Activated gamma-delta T cell treated with anti-CD3 and anti-CD28 coated beads, Interleukin-2, amount 50 U/mL, for 16 hours (primary cell): ENCODE data around the gene TFG.

Source experiments
- DNase-seq: peaks from one replicate; pipeline ENCODE4 v3.0.0-alpha.2; 2020; ENCODE audit warnings: low read depth

TFG gene

GRCh38 chr3:100756441-100756840 lies 47.1 kb downstream of the TFG start:
- DNase-seq, result no peak

- no peak for DNase-seq
These were observed 49.9 kb downstream of the TFG start for GRCh38 chr3:100759159-100759558.

- DNase-seq, result no peak
These were observed 50.7 kb downstream of the TFG start for GRCh38 chr3:100759950-100760349.

GRCh38 chr3:100760377-100760776 lies 51.1 kb downstream of the TFG start:
- no peak for DNase-seq

- no peak for DNase-seq
These were observed 52.1 kb downstream of the TFG start for GRCh38 chr3:100761211-100761942.

GRCh38 chr3:100761951-100762350 lies 52.7 kb downstream of the TFG start:
- DNase-seq, result no peak

GRCh38 chr3:100765437-100765975 lies 56.2 kb downstream of the TFG start:
- DNase-seq, result no peak

- DNase-seq, result no peak
These were observed 56.8 kb downstream of the TFG start for GRCh38 chr3:100766069-100766468.

- no peak for DNase-seq
These were observed 60.4 kb downstream of the TFG start for GRCh38 chr3:100769693-100770092.

- DNase-seq, result no peak
These were observed 65.9 kb downstream of the TFG start for GRCh38 chr3:100775226-100775625.

- DNase-seq, result no peak
These were observed 66.4 kb downstream of the TFG start for GRCh38 chr3:100775669-100776068.

GRCh38 chr3:100776097-100776729 lies 66.9 kb downstream of the TFG start:
- no peak for DNase-seq

GRCh38 chr3:100776746-100777145 lies 67.5 kb downstream of the TFG start:
- DNase-seq, result no peak

GRCh38 chr3:100777271-100777670 lies 68.0 kb downstream of the TFG start:
- no peak for DNase-seq

GRCh38 chr3:100779480-100779879 lies 70.2 kb downstream of the TFG start:
- no peak for DNase-seq

GRCh38 chr3:100780071-100780622 lies 70.9 kb downstream of the TFG start:
- no peak for DNase-seq

- DNase-seq, result no peak
These were observed 72.0 kb downstream of the TFG start for GRCh38 chr3:100781301-100781700.

- no peak for DNase-seq
These were observed 73.1 kb downstream of the TFG start for GRCh38 chr3:100782348-100782747.

- DNase-seq, result no peak
These were observed 73.6 kb downstream of the TFG start for GRCh38 chr3:100782906-100783305.

- no peak for DNase-seq
These were observed 74.3 kb downstream of the TFG start for GRCh38 chr3:100783619-100784018.

GRCh38 chr3:100789579-100789978 lies 80.3 kb downstream of the TFG start:
- no peak for DNase-seq

- DNase-seq, result no peak
These were observed 87.3 kb downstream of the TFG start for GRCh38 chr3:100796556-100796955.

- DNase-seq, result no peak
These were observed 88.7 kb downstream of the TFG start for GRCh38 chr3:100798012-100798411.
